Activated naive CD4-positive, alpha-beta T cell treated with anti-CD3 and anti-CD28 coated beads, Interleukin-2, amount 50 U/mL, for 72 hours (primary cell): ENCODE data around the gene VWC2. TPM values are rescaled to one million over a fixed set of nuclear protein-coding genes. Genes with fewer than 3 reads are reported as not detected.

ENCODE experiments used
- ATAC-seq, 2 donors: fragments of 150-1000 bp; cut with Tn5 transposase; 2 replicates each; pipeline ENCODE4 v1.10.0; 2021; ENCODE audit warnings: mild to moderate bottlenecking in 2 of 2, moderate library complexity in 2 of 2
- DNase-seq, 2 donors: peaks; one replicate each; pipeline ENCODE4 v3.0.0; 2021 to 2022; ENCODE audit warnings: low spot score in 2 of 2
- H3K27ac Mint-ChIP-seq, 2 donors: one replicate each; pipeline ENCODE4 v1.8.0; 2022; ENCODE audit warnings: mild to moderate bottlenecking in 2 of 2, mixed read lengths in 2 of 2
- H3K36me3 Mint-ChIP-seq, 2 donors: one replicate each; pipeline ENCODE4 v1.8.0; 2022; ENCODE audit warnings: mixed read lengths in 2 of 2
- H3K9me3 Mint-ChIP-seq, 2 donors: one replicate each; pipeline ENCODE4 v1.8.0; 2022; ENCODE audit warnings: mixed read lengths in 2 of 2
- total RNA-seq, 2 donors: library from RNA; stranded (reverse); gene quantifications; one replicate each; pipeline ENCODE4 v1.2.3, GENCODE V29; 2022

VWC2 gene
- total RNA-seq, 2 donors from 2014 or later: not detected

GRCh38 chr7:49775949-49776443 is 2.6 kb downstream of the VWC2 start:
- no peak for ATAC-seq
- Mint-ChIP-seq H3K27ac (no peak overlapping the region), H3K9me3 (no peaks in the 10 kb centered on the region), H3K36me3 (peaks cover 7% of the 10 kb centered on the region in 2 donors)
- no peak for DNase-seq

GRCh38 chr7:49776994-49777393 is 3.6 kb downstream of the VWC2 start:
- H3K9me3 Mint-ChIP-seq: no peaks in the 10 kb centered on the region
- H3K36me3 Mint-ChIP-seq: peaks cover 7% of the 10 kb centered on the region in 2 donors
- ATAC-seq (no peak), DNase-seq (no peak)
- H3K27ac Mint-ChIP-seq: no peak overlapping the region

GRCh38 chr7:49778731-49779270 is 5.4 kb downstream of the VWC2 start:
- ATAC-seq (no peak), DNase-seq (no peak)
- H3K9me3 Mint-ChIP-seq: no peaks in the 10 kb centered on the region
- no peak overlapping the region for H3K27ac Mint-ChIP-seq
- no peaks in the 10 kb centered on the region for H3K36me3 Mint-ChIP-seq

GRCh38 chr7:49780953-49781352 is 7.5 kb downstream of the VWC2 start:
- DNase-seq (no peak), ATAC-seq (no peak)
- Mint-ChIP-seq H3K9me3 (no peaks in the 10 kb centered on the region), H3K36me3 (no peaks in the 10 kb centered on the region), H3K27ac (no peak overlapping the region)

- ATAC-seq (no peak), DNase-seq (no peak)
- Mint-ChIP-seq H3K36me3 (no peaks in the 10 kb centered on the region), H3K27ac (no peak overlapping the region), H3K9me3 (no peaks in the 10 kb centered on the region)
These were observed 8.6 kb downstream of the VWC2 start for GRCh38 chr7:49781996-49782395.

GRCh38 chr7:49783446-49783845 is 10.0 kb downstream of the VWC2 start:
- DNase-seq (no peak), ATAC-seq (no peak)
- no peak overlapping the region for H3K27ac Mint-ChIP-seq
- H3K36me3 Mint-ChIP-seq: no peaks in the 10 kb centered on the region
- H3K9me3 Mint-ChIP-seq: peaks cover 4% of the 10 kb centered on the region in 2 donors

GRCh38 chr7:49787980-49788379 is 14.5 kb downstream of the VWC2 start:
- no peak overlapping the region for H3K27ac Mint-ChIP-seq
- peaks cover 11 to 12% of the 10 kb centered on the region in 2 donors for H3K9me3 Mint-ChIP-seq
- DNase-seq: no peak
- ATAC-seq: no peak
- H3K36me3 Mint-ChIP-seq: no peaks in the 10 kb centered on the region

GRCh38 chr7:49788455-49789059 is 15.1 kb downstream of the VWC2 start:
- peaks cover 11 to 12% of the 10 kb centered on the region in 2 donors for H3K9me3 Mint-ChIP-seq
- no peak for DNase-seq
- no peak overlapping the region for H3K27ac Mint-ChIP-seq
- ATAC-seq: no peak
- no peaks in the 10 kb centered on the region for H3K36me3 Mint-ChIP-seq

GRCh38 chr7:49789736-49790135 is 16.3 kb downstream of the VWC2 start:
- Mint-ChIP-seq H3K27ac (no peak overlapping the region), H3K36me3 (no peaks in the 10 kb centered on the region), H3K9me3 (peaks cover 11 to 12% of the 10 kb centered on the region in 2 donors)
- DNase-seq (no peak), ATAC-seq (no peak)

GRCh38 chr7:49790209-49790608 is 16.8 kb downstream of the VWC2 start:
- H3K9me3 Mint-ChIP-seq: peaks cover 11 to 12% of the 10 kb centered on the region in 2 donors
- DNase-seq (no peak), ATAC-seq (no peak)
- no peak overlapping the region for H3K27ac Mint-ChIP-seq
- no peaks in the 10 kb centered on the region for H3K36me3 Mint-ChIP-seq

GRCh38 chr7:49791088-49791741 is 17.8 kb downstream of the VWC2 start:
- DNase-seq: no peak

GRCh38 chr7:49797987-49798660 is 24.7 kb downstream of the VWC2 start:
- no peak for ATAC-seq
- no peak overlapping the region for H3K27ac Mint-ChIP-seq

More at GRCh38 chr7:49791088-49791741, 17.8 kb downstream of the VWC2 start:
- peak in 1 of 2 donors; percentile 53 for ATAC-seq
- peaks cover 11 to 12% of the 10 kb centered on the region in 2 donors for H3K9me3 Mint-ChIP-seq
- no peaks in the 10 kb centered on the region for H3K36me3 Mint-ChIP-seq
- H3K27ac Mint-ChIP-seq: no peak overlapping the region

GRCh38 chr7:49800031-49800430 is 26.6 kb downstream of the VWC2 start:
- Mint-ChIP-seq H3K9me3 (no peaks in the 10 kb centered on the region), H3K27ac (no peak overlapping the region), H3K36me3 (no peaks in the 10 kb centered on the region)
- no peak for ATAC-seq
- DNase-seq: no peak

More at GRCh38 chr7:49797987-49798660, 24.7 kb downstream of the VWC2 start:
- Mint-ChIP-seq H3K36me3 (no peaks in the 10 kb centered on the region), H3K9me3 (no peaks in the 10 kb centered on the region)
- no peak for DNase-seq

GRCh38 chr7:49802600-49802999 is 29.2 kb downstream of the VWC2 start:
- H3K27ac Mint-ChIP-seq: no peak overlapping the region
- DNase-seq (no peak), ATAC-seq (no peak)
- no peaks in the 10 kb centered on the region for H3K36me3 Mint-ChIP-seq
- H3K9me3 Mint-ChIP-seq: no peaks in the 10 kb centered on the region

- no peak for ATAC-seq
- DNase-seq: no peak
- Mint-ChIP-seq H3K27ac (no peak overlapping the region), H3K36me3 (no peaks in the 10 kb centered on the region), H3K9me3 (no peaks in the 10 kb centered on the region)
These were observed 30.4 kb downstream of the VWC2 start for GRCh38 chr7:49803812-49804211.

- ATAC-seq (no peak), DNase-seq (no peak)
- Mint-ChIP-seq H3K36me3 (no peaks in the 10 kb centered on the region), H3K9me3 (no peaks in the 10 kb centered on the region), H3K27ac (no peak overlapping the region)
These were observed 32.1 kb downstream of the VWC2 start for GRCh38 chr7:49805371-49806007.

GRCh38 chr7:49812534-49812933 is 39.1 kb downstream of the VWC2 start:
- no peak overlapping the region for H3K27ac Mint-ChIP-seq
- H3K36me3 Mint-ChIP-seq: no peaks in the 10 kb centered on the region
- DNase-seq: no peak
- H3K9me3 Mint-ChIP-seq: no peaks in the 10 kb centered on the region
- ATAC-seq: peak in 1 of 2 donors; percentile 52
